Vagina (tissue), 2 donors: Measurements from ENCODE around the gene NUDT16L1. TPM values are rescaled to one million over a fixed set of nuclear protein-coding genes. Genes with fewer than 3 reads are reported as not detected.

Experiments
- DNase-seq, 2 donors: peaks; one replicate each; pipeline ENCODE4 v3.0.0-alpha.2; 2017; ENCODE audit errors: extremely low spot score in 2 of 2
- H3K27ac ChIP-seq: fragments of 200-600 bp; sonication (generic); one replicate; pipeline ENCODE4 v1.5.1; 2019
- H3K27me3 ChIP-seq: fragments of 200-600 bp; sonication (generic); one replicate; pipeline ENCODE4 v1.5.1; 2019
- H3K36me3 ChIP-seq, 2 donors: fragments of 200-600 bp; sonication (generic); one replicate each; pipeline ENCODE4 v1.5.1; 2017 to 2019
- H3K4me1 ChIP-seq: fragments of 200-600 bp; sonication (generic); one replicate; pipeline ENCODE4 v1.5.1; 2019
- H3K4me3 ChIP-seq, 2 donors: fragments of 200-600 bp; sonication (generic); 1 replicate in 1 of 2; 2 replicates in 1 of 2; pipeline ENCODE4 v1.5.1; 2016 to 2019
- H3K9me3 ChIP-seq: fragments of 200-600 bp; sonication (generic); one replicate; pipeline ENCODE4 v1.5.1; 2019
- CTCF ChIP-seq, 3 experiments: fragments of 450-650 bp in 2 of 3; fragments of 200-600 bp in 1 of 3; sonication (generic) in 1 of 3; IDR thresholded peaks; one replicate each; pipeline ENCODE4 v1.5.1; 2017 to 2019; ENCODE audit warnings: antibody characterized with exemption in 3 of 3, mild to moderate bottlenecking in 2 of 3, moderate library complexity in 2 of 3
- POLR2A ChIP-seq, 2 donors: fragments of 450-650 bp; IDR thresholded peaks; one replicate each; pipeline ENCODE4 v1.6.1; 2017; ENCODE audit warnings: antibody characterized with exemption in 2 of 2, mild to moderate bottlenecking in 2 of 2, moderate library complexity in 2 of 2
- POLR2AphosphoS5 ChIP-seq, 2 donors: sonication (generic); formaldehyde crosslinking; IDR thresholded peaks; one replicate each; pipeline ENCODE4 v1.9.0; 2017; ENCODE audit warnings: antibody characterized with exemption in 2 of 2, mild to moderate bottlenecking in 2 of 2, low read depth in 1 of 2; ENCODE audit not compliant: insufficient read depth in 1 of 2
- intact Hi-C: fragments of 100-400 bp; cut with DNase I; formaldehyde crosslinking; loops from one replicate; pipeline ENCODE4 v1.15.1; 2023
- total RNA-seq: library from RNA; depleted of rRNA; stranded (reverse); fragments of >200 nt; gene quantifications from one replicate; pipeline ENCODE4 v1.2.3, GENCODE V29; 2016

Gene NUDT16L1
- total RNA-seq, 1 donor from 2014 or later, result 28.5 TPM

DNA sequence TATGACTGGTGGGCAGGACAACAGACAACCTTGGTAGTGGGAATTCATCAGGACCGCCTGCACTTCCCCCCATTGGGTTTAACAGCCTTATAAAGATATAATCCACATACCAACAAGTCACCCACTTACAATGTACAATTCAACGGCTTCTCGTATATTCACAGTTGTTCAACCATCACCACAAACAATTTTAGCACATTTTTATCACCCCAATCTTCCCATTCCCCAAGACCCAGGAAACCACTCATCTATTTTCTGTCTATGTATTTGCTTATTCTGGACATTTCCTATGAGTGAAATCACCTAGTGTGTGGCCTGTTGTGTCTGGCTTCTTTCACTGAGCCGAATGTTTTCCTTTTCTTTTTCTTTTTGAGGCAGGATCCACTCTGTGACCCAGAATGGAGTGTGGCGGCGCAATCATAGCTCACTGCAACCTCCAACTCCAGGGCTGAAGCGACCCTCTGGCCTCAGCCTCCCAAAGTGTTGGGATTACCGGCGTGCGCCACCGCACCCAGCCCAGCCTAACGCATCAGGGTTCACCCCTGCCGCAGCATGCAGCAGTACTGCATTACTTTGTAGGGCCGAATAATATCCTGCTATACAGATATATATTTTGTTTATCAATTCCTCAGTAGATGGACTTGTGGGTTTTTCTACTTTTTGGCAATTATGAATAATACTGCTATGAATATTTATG lies 29.9 kb downstream of the NUDT16L1 start:
- DNase-seq, result no peak
- Histone ChIP-seq H3K4me3 (no peak overlapping the region), H3K36me3 (peaks cover 0 to 45% of the 10 kb centered on the region in 2 donors), H3K4me1 (no peaks in the 10 kb centered on the region), H3K9me3 (no peaks in the 10 kb centered on the region), H3K27me3 (no peaks in the 10 kb centered on the region), H3K27ac (no peak overlapping the region)
- intact Hi-C loops, result no loop called here
- TF ChIP-seq POLR2AphosphoS5 (IDR thresholded peaks at IDR 0.05; ENCODE audit: insufficient read depth in 1 of 2, low read depth in 1 of 2), result no peak
- TF ChIP-seq CTCF (IDR thresholded peaks at IDR 0.05), result no peak
- no peak for TF ChIP-seq POLR2A (IDR thresholded peaks at IDR 0.05)

DNA sequence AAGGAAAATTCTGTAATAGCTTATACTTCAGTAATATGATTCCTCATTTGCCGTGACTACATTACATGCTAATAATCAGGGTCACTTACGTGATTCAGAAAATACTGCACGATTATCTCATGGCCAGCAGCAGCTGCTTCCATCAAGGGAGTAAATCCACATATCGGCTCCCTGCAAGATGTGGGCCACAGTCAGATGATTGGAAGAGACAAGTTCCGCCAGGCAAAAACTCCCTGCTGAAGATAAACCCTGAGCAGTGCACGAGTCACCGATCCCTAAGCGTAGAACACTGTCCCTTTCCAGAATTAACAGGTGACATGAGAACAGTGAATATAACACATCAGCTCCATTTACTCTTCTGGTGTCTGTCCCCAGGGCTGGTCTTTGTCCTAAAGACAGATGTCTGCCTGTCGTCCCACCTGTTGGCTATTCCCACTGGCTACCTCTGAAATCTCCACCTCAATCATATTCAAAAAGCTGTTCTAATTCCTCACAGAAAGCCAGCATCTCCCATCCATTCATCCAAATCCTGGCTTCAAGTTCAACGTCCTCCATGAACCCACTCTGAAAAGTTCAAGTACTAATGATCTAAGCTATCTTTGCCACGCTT lies 31.4 kb downstream of the NUDT16L1 start:
- H3K27me3 ChIP-seq, result no peaks in the 10 kb centered on the region
- intact Hi-C loops, result no loop called here
- TF ChIP-seq POLR2A (IDR thresholded peaks at IDR 0.05) (no peak), CTCF (IDR thresholded peaks at IDR 0.05) (no peak)
- H3K27ac ChIP-seq, result no peak overlapping the region
- H3K9me3 ChIP-seq, result no peaks in the 10 kb centered on the region
- no peak for DNase-seq
- no peaks in the 10 kb centered on the region for H3K4me1 ChIP-seq
- peaks cover 0 to 49% of the 10 kb centered on the region in 2 donors for H3K36me3 ChIP-seq
- H3K4me3 ChIP-seq, result no peak overlapping the region

DNA sequence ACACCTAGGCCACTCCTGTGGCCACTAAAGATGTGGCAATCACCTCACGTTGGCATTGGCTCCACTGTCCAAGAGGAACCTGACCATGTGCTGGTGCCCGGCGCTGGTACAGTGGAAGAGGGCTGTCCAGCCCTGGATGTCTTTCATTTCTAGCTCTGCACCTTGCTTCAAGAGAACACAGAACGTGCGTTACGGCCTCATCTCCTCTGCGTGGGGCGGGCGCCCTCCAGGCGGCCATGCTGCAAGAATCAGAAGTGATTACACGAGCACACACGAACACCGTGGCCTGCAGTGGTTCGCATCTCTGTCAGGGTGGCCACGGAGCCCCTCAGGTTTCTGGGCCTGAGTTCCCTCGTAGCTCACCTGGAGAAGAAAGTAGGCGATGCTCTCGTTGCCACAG lies 33.3 kb downstream of the NUDT16L1 start:
- no peak for TF ChIP-seq POLR2AphosphoS5 (IDR thresholded peaks at IDR 0.05; ENCODE audit: insufficient read depth in 1 of 2, low read depth in 1 of 2)
- Histone ChIP-seq H3K36me3 (peaks cover 0 to 51% of the 10 kb centered on the region in 2 donors), H3K4me3 (no peak overlapping the region), H3K27me3 (no peaks in the 10 kb centered on the region), H3K27ac (no peak overlapping the region), H3K4me1 (no peaks in the 10 kb centered on the region), H3K9me3 (no peaks in the 10 kb centered on the region)
- intact Hi-C loops, result no loop called here
- no peak for DNase-seq

DNA sequence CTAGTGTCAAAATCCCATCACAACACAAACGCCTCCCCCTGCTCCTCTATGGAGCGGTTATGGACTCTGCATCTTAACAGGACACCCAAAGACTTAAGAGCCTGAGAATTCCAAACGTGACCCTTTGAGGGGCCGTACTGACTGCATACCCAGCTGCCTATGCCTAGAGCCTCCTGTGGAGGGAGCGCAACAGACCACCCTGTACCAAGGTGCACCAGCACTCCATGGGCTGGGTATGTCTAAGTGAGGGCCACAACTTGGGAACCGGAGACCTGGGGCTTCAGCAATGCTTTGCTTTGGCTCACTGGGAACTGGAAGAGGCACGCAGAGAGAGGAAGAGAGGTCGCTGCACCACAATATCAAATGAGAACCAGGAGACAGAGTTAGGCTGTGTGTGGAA lies 35.3 kb downstream of the NUDT16L1 start:
- Histone ChIP-seq H3K4me3 (no peak overlapping the region), H3K27ac (no peak overlapping the region), H3K4me1 (peaks cover 13% of the 10 kb centered on the region), H3K27me3 (no peaks in the 10 kb centered on the region), H3K36me3 (peaks cover 0 to 44% of the 10 kb centered on the region in 2 donors), H3K9me3 (no peaks in the 10 kb centered on the region)
- DNase-seq, result no peak
- intact Hi-C loops, result no loop called here
- no peak for TF ChIP-seq CTCF (IDR thresholded peaks at IDR 0.05)
- TF ChIP-seq POLR2A (IDR thresholded peaks at IDR 0.05), result no peak
- no peak for TF ChIP-seq POLR2AphosphoS5 (IDR thresholded peaks at IDR 0.05; ENCODE audit: insufficient read depth in 1 of 2, low read depth in 1 of 2)

GRCh38 chr16:4729876-4730275 lies 36.5 kb downstream of the NUDT16L1 start:
- Histone ChIP-seq H3K36me3 (peaks cover 0 to 33% of the 10 kb centered on the region in 2 donors), H3K4me1 (peaks cover 14% of the 10 kb centered on the region), H3K9me3 (no peaks in the 10 kb centered on the region), H3K27ac (no peak overlapping the region), H3K4me3 (no peak overlapping the region), H3K27me3 (no peaks in the 10 kb centered on the region)
- intact Hi-C loops, result no loop called here
- TF ChIP-seq POLR2A (IDR thresholded peaks at IDR 0.05), result no peak
- no peak for TF ChIP-seq CTCF (IDR thresholded peaks at IDR 0.05)
- no peak for TF ChIP-seq POLR2AphosphoS5 (IDR thresholded peaks at IDR 0.05; ENCODE audit: insufficient read depth in 1 of 2, low read depth in 1 of 2)
- DNase-seq, result no peak
